Mesenchymal stem cell (in vitro differentiated cells and primary cell): ENCODE measurements around the gene CD248.

Experiments used
- DNase-seq: peaks from one replicate; pipeline ENCODE4 v3.0.0-alpha.2; 2013
- H2AFZ ChIP-seq: one replicate; pipeline ENCODE4 v1.6.1; 2013; ENCODE audit warnings: low read depth, mild to moderate bottlenecking, control low read depth, inconsistent platforms, low read length, moderate library complexity
- H2AK5ac ChIP-seq: 2 replicates; pipeline ENCODE4 v1.6.1; 2013; ENCODE audit warnings: low read length, moderate library complexity, mild to moderate bottlenecking, inconsistent platforms; ENCODE audit not compliant: severe bottlenecking
- H2BK120ac ChIP-seq: one replicate; pipeline ENCODE4 v1.6.1; 2013; ENCODE audit warnings: low read depth, mild to moderate bottlenecking, inconsistent platforms, low read length, moderate library complexity
- H2BK12ac ChIP-seq, 2 experiments: one replicate each; pipeline ENCODE4 v1.6.1; 2013; ENCODE audit warnings: inconsistent platforms in 2 of 2, low read length in 2 of 2, mild to moderate bottlenecking in 2 of 2, moderate library complexity in 2 of 2, control low read depth in 1 of 2
- H2BK15ac ChIP-seq: one replicate; pipeline ENCODE4 v1.6.1; 2013; ENCODE audit warnings: mild to moderate bottlenecking, low read depth, inconsistent platforms; ENCODE audit not compliant: poor library complexity, severe bottlenecking
- H2BK5ac ChIP-seq: 2 replicates; pipeline ENCODE4 v1.6.1; 2013; ENCODE audit warnings: low read depth, mild to moderate bottlenecking, low read length, control low read depth, inconsistent platforms; ENCODE audit not compliant: poor library complexity, severe bottlenecking
- H3K14ac ChIP-seq, 2 experiments: one replicate each; pipeline ENCODE4 v1.6.1; 2013; ENCODE audit warnings: inconsistent platforms in 2 of 2, low read length in 2 of 2, control low read depth in 1 of 2, mild to moderate bottlenecking in 1 of 2, moderate library complexity in 1 of 2
- H3K18ac ChIP-seq, 2 experiments: one replicate each; pipeline ENCODE4 v1.6.1; 2013; ENCODE audit warnings: inconsistent platforms in 2 of 2, low read length in 2 of 2, control low read depth in 1 of 2, low read depth in 1 of 2, mild to moderate bottlenecking in 1 of 2
- H3K23ac ChIP-seq, 2 experiments: one replicate each; pipeline ENCODE4 v1.6.1; 2013; ENCODE audit warnings: inconsistent platforms in 2 of 2, low read length in 2 of 2, mild to moderate bottlenecking in 2 of 2, moderate library complexity in 2 of 2, control low read depth in 1 of 2
- H3K27ac ChIP-seq: 2 replicates; pipeline ENCODE4 v1.5.1; 2013; ENCODE audit warnings: mild to moderate bottlenecking, moderate library complexity, low read length, control low read depth, inconsistent platforms; ENCODE audit not compliant: poor library complexity, severe bottlenecking
- H3K27me3 ChIP-seq, 2 experiments: 2 replicates each; pipeline versions ENCODE4 v1.6.1 to v1.7.0; 2013; ENCODE audit warnings: low read length in 2 of 2, mild to moderate bottlenecking in 2 of 2, moderate library complexity in 2 of 2, control low read depth in 1 of 2, inconsistent platforms in 1 of 2; ENCODE audit not compliant: control insufficient read depth in 1 of 2, insufficient read depth in 1 of 2
- H3K36me3 ChIP-seq, 2 experiments: 2 replicates each; pipeline versions ENCODE4 v1.6.1 to v1.7.0; 2013; ENCODE audit warnings: low read length in 2 of 2, control low read depth in 1 of 2, inconsistent platforms in 1 of 2, low read depth in 1 of 2, mild to moderate bottlenecking in 1 of 2; ENCODE audit not compliant: insufficient read depth in 2 of 2, control insufficient read depth in 1 of 2
- H3K4ac ChIP-seq, 2 experiments: one replicate each; pipeline ENCODE4 v1.6.1; 2013; ENCODE audit warnings: inconsistent platforms in 2 of 2, low read length in 2 of 2, mild to moderate bottlenecking in 2 of 2, moderate library complexity in 2 of 2, control low read depth in 1 of 2, low read depth in 1 of 2
- H3K4me1 ChIP-seq: 2 replicates; pipeline ENCODE4 v1.6.1; 2013; ENCODE audit warnings: low read depth, low read length, control low read depth; ENCODE audit not compliant: control insufficient read depth, insufficient read depth
- H3K4me2 ChIP-seq: 2 replicates; pipeline ENCODE4 v1.6.1; 2013; ENCODE audit warnings: low read length, mild to moderate bottlenecking, inconsistent platforms; ENCODE audit not compliant: poor library complexity, severe bottlenecking
- H3K4me3 ChIP-seq, 2 experiments: 2 replicates each; pipeline versions ENCODE4 v1.5.1 to v1.7.0; 2013; ENCODE audit warnings: low read length in 2 of 2, mild to moderate bottlenecking in 2 of 2, control low read depth in 1 of 2, low read depth in 1 of 2; ENCODE audit not compliant: insufficient read depth in 1 of 2
- H3K79me1 ChIP-seq: replicated peaks from 2 replicates; pipeline ENCODE4 v1.6.1; 2013; ENCODE audit warnings: mild to moderate bottlenecking, control low read depth, low read length, inconsistent platforms; ENCODE audit not compliant: poor library complexity, severe bottlenecking
- H3K9ac ChIP-seq: 2 replicates; pipeline ENCODE4 v1.7.0; 2013; ENCODE audit warnings: mild to moderate bottlenecking, low read length, moderate library complexity
- H3K9me3 ChIP-seq: 2 replicates; pipeline ENCODE4 v1.7.0; 2013; ENCODE audit warnings: mild to moderate bottlenecking, low read length; ENCODE audit not compliant: control insufficient read depth
- H4K8ac ChIP-seq: one replicate; pipeline ENCODE4 v1.6.1; 2013; ENCODE audit warnings: inconsistent platforms, mild to moderate bottlenecking, low read length, moderate library complexity
- H4K91ac ChIP-seq: one replicate; pipeline ENCODE4 v1.6.1; 2013; ENCODE audit warnings: mild to moderate bottlenecking, low read length, inconsistent platforms
- WGBS: methylation state at CpG from one replicate; pipeline ENCODE4 v1.1.7; 2013; ENCODE audit warnings: mixed read lengths; 5-methylcytosine and 5-hydroxymethylcytosine counted together

CD248 gene

DNA sequence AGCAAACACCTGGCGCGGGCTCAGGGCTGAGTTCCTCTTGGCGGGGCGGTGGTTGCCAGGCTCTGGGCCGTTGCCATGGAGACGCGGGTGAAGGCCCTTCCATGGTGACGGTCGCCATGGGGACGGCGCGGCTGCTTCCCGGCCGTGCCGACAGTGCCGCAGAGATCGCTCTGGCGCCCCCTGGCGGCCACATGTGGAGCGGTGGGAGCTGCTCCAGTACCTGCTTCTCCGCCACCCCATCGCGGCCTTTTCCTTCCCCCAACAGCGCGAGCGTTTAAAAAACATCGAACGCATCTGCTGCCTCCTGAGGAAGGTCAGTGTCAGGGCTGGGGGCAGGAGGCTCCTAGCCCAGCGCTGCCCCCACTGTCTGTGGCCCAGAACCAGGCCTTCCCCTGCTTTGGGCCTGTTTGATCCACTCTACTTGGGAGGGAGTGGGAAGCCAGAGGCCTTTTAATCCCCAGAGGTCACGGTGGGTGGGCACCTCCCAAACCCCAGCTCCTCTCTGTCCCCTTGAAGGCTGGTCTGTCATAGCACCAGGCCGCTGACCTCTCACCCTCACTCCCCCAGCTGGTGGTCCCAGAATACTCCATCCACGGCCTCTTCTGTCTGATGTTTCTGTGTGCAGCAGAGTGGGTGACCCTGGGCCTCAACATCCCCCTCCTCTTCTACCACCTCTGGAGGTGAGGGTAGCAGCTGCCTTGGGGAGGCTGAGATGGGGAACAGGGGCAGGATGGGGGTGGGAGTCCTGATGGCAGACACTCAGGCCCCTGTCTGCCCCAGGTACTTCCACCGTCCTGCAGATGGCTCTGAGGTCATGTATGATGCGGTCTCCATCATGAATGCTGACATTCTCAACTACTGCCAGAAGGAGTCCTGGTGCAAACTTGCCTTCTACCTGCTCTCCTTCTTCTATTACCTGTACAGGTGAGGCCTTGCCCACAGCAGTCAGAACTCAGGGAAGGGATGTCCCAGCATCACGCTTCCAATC is 34.1 kb downstream of the CD248 start:
- H3K27me3 ChIP-seq: peaks cover 7 to 13% of the 10 kb centered on the region in 2 experiments
- no peak overlapping the region for H3K4me3 ChIP-seq
- no peak overlapping the region for H2BK120ac ChIP-seq
- no peak overlapping the region for H3K4ac ChIP-seq
- H2BK12ac ChIP-seq: no peak overlapping the region
- no peak overlapping the region for H2BK5ac ChIP-seq
- DNase-seq: peak; percentile 96
- no peak overlapping the region for H2AFZ ChIP-seq
- no peak overlapping the region for H2AK5ac ChIP-seq
- no peak overlapping the region for H4K8ac ChIP-seq
- H3K9me3 ChIP-seq: no peaks in the 10 kb centered on the region
- WGBS: 13% methylated on average over 33 of the region's 35 CpGs
- H3K27ac ChIP-seq: no peak overlapping the region
- H3K4me2 ChIP-seq: no peak overlapping the region
- H4K91ac ChIP-seq: no peak overlapping the region
- peaks cover 27% of the 10 kb centered on the region for H3K79me1 ChIP-seq
- H3K4me1 ChIP-seq: peaks cover 41% of the 10 kb centered on the region
- H2BK15ac ChIP-seq: no peak overlapping the region
- no peak overlapping the region for H3K14ac ChIP-seq
- no peak overlapping the region for H3K18ac ChIP-seq
- peaks cover 36 to 48% of the 10 kb centered on the region in 2 experiments for H3K36me3 ChIP-seq
- peak overlapping the region; percentile 61 for H3K9ac ChIP-seq
- no peak overlapping the region for H3K23ac ChIP-seq

DNA sequence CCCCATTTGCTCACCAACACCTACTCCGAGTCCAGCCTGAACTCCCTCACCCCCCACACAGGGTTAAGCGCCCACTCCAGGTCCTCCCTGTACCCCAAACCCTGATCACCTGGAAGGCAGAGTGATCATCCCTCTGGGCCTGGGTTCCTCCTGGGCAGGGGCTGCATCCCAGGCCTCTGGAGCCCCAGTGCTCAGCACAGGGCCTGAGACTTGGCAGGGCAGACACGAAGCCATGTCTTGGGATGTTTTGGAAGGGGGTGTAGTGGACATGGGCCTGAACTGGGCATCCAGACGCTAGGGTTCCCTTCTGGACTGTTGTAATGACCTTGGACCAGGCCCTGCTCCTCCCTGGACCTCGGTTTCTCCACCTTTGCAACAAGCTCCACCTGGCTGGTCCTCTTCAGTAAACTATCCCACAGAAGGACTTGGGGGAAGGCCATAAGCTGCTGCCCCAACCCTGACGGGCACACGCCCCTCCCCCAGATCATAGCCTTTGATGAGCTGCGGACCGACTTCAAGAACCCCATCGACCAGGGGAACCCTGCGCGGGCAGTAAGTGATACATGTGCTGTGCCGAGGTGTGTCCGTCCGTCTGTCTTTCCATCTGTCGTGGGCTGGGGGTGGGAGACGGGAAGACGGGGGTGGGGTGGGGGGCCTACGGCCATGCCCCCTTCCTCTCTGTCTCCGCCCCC is 34.9 kb downstream of the CD248 start:
- Histone ChIP-seq H3K9me3 (no peaks in the 10 kb centered on the region), H3K4me1 (peaks cover 39% of the 10 kb centered on the region), H4K91ac (no peak overlapping the region)

DNA sequence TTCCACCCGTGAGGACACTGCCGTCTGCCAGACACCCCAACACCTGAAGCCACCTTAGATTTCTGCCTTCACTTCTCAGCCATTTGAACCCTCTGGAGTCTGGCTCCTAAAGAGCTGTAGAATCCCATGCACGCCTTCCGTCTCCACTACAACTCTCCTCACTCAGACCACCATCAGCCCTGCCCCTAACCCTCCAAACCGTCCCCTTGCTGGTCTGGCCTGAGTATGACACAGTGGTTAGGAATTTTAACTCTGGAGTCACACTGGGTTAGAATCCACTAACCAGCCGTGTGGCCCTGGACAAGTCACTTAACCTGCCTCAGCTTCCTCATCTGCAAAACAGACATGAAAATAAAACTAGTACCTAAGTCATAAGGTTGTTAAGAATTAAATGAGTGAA is 35.8 kb downstream of the CD248 start:
- DNase-seq: peak; percentile 32
- Histone ChIP-seq H2BK15ac (no peak overlapping the region), H3K27ac (no peak overlapping the region), H2BK12ac (no peak overlapping the region), H3K23ac (no peak overlapping the region), H3K4me1 (peaks cover 37% of the 10 kb centered on the region), H2BK120ac (no peak overlapping the region), H3K4ac (no peak overlapping the region), H4K91ac (no peak overlapping the region), H3K36me3 (peaks cover 32 to 43% of the 10 kb centered on the region in 2 experiments), H3K9me3 (no peaks in the 10 kb centered on the region), H2AK5ac (no peak overlapping the region), H2AFZ (no peak overlapping the region), H3K4me3 (no peak overlapping the region), H3K14ac (no peak overlapping the region), H3K4me2 (no peak overlapping the region), H3K27me3 (peaks cover 7 to 13% of the 10 kb centered on the region in 2 experiments), H3K79me1 (peaks cover 20% of the 10 kb centered on the region), H3K9ac (no peak overlapping the region), H3K18ac (no peak overlapping the region), H2BK5ac (no peak overlapping the region), H4K8ac (no peak overlapping the region)
- 71% methylated on average over 5 of the region's 6 CpGs for WGBS

More for the DNA sequence above, 34.9 kb downstream of the CD248 start:
- no peak overlapping the region for H2AFZ ChIP-seq
- no peak overlapping the region for H3K4ac ChIP-seq
- H2BK15ac ChIP-seq: no peak overlapping the region
- peaks cover 33 to 40% of the 10 kb centered on the region in 2 experiments for H3K36me3 ChIP-seq
- WGBS: 49% methylated on average over 10 of the region's 20 CpGs
- H3K4me2 ChIP-seq: no peak overlapping the region
- H3K9ac ChIP-seq: peak overlapping the region; percentile 22
- H4K8ac ChIP-seq: no peak overlapping the region
- H2BK5ac ChIP-seq: no peak overlapping the region
- H2AK5ac ChIP-seq: no peak overlapping the region
- peak overlapping the region in 1 of 2 experiments; percentile 12 for H2BK12ac ChIP-seq
- no peak overlapping the region for H3K23ac ChIP-seq
- no peak overlapping the region for H3K4me3 ChIP-seq
- H3K14ac ChIP-seq: no peak overlapping the region
- H2BK120ac ChIP-seq: no peak overlapping the region
- peaks cover 7 to 13% of the 10 kb centered on the region in 2 experiments for H3K27me3 ChIP-seq
- DNase-seq: no peak
- H3K79me1 ChIP-seq: peaks cover 26% of the 10 kb centered on the region
- H3K18ac ChIP-seq: peak overlapping the region in 1 of 2 experiments; percentile 1
- no peak overlapping the region for H3K27ac ChIP-seq

DNA sequence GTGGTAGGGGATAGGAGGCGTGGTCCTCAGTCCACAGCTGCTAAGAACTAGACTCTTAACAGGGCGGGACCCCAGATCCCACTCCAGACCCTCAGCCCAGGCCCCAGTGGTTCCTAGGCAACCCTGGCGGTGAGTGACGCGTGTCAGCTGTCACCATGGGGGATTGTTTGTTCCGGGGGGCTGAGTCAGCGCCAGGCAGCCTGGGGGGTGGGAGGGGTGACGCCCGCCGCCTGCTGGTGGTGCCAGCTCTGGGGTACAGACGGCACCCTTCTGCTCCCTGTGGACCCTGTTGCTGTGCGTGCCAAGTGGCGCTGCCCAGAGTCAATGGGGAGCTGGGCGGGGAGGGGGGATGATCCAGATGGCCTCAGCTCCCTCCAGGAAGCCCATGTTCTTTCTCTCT is 36.4 kb downstream of the CD248 start:
- H2BK15ac ChIP-seq: no peak overlapping the region
- H3K4ac ChIP-seq: no peak overlapping the region
- H3K14ac ChIP-seq: no peak overlapping the region
- no peak for DNase-seq
- H3K27me3 ChIP-seq: peaks cover 7 to 13% of the 10 kb centered on the region in 2 experiments
- no peak overlapping the region for H3K18ac ChIP-seq
- H3K4me1 ChIP-seq: peaks cover 31% of the 10 kb centered on the region
- no peak overlapping the region for H3K9ac ChIP-seq
- H2BK5ac ChIP-seq: no peak overlapping the region
- no peak overlapping the region for H3K23ac ChIP-seq
- no peak overlapping the region for H4K8ac ChIP-seq
- no peak overlapping the region for H4K91ac ChIP-seq
- 82% methylated on average over 14 of the region's 14 CpGs for WGBS
- peaks cover 15% of the 10 kb centered on the region for H3K79me1 ChIP-seq
- H3K4me2 ChIP-seq: no peak overlapping the region
- no peak overlapping the region for H2BK120ac ChIP-seq
- H3K9me3 ChIP-seq: no peaks in the 10 kb centered on the region
- H3K36me3 ChIP-seq: peaks cover 32 to 43% of the 10 kb centered on the region in 2 experiments
- no peak overlapping the region for H3K4me3 ChIP-seq
- H2AFZ ChIP-seq: no peak overlapping the region
- no peak overlapping the region for H2AK5ac ChIP-seq
- H3K27ac ChIP-seq: no peak overlapping the region
- no peak overlapping the region for H2BK12ac ChIP-seq
